ENCODE measurements around the gene STK32B. TPM values are rescaled to one million over a fixed set of nuclear protein-coding genes. Genes with fewer than 3 reads are reported as not detected.

STK32B gene
- total and polyA plus RNA-seq, 2 of the 8 experiments (the other 6 are each of a cell fraction or from before 2014, with no cell fraction given) = 2.3 to 2.5 TPM

DNA sequence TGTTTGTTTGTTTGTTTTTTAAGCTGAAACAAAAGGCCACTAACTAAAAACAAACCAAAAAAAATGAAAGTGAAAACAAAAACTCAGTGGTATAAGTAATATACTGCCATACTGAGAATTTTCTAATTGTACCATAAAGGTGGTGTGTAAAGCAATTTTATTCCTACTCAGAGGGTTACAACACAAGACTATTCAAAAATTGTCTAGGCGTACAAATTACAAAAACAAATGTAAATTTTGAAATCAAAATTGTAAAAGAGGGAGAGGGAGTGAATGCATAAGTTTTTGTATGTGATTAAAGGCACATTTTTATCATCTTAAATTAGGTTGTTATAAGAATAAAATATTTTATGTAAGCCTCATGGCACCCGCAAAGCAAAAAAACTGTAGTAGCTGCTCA is 232.6 kb downstream of the STK32B start:
- DNase-seq (ENCODE audit: low read depth in 1 of 2, low spot score in 2 of 2) = no peak
- no peak overlapping the region for H3K18ac ChIP-seq (ENCODE audit: extremely low read depth, low read length)
- H3K27me3 ChIP-seq (replicated peaks in 1 of 4; ENCODE audit: control insufficient read depth in 3 of 4, extremely low read depth in 1 of 4, insufficient read depth in 3 of 4, low read length in 3 of 4) = no peaks in the 10 kb centered on the region
- no peak overlapping the region for H3K23ac ChIP-seq (ENCODE audit: insufficient read length)
- CTCF ChIA-PET (ENCODE audit: partially characterized antibody) = interaction anchor here (0.7 kb wide), 1 partner anchor 124 kb away, joined by 3 read pairs; no protein-coding TSS in a partner anchor
- H3K4ac ChIP-seq (replicated peaks; ENCODE audit: insufficient read length, low read depth, low read length) = no peak overlapping the region
- no peak overlapping the region for H2BK12ac ChIP-seq (ENCODE audit: low read depth, low read length)
- no peaks in the 10 kb centered on the region for H3K36me3 ChIP-seq (ENCODE audit: control insufficient read depth in 2 of 4, insufficient read depth in 4 of 4, low read length in 3 of 4)
- H2BK20ac ChIP-seq (ENCODE audit: low read length) = no peak overlapping the region
- TF ChIP-seq BCL11A (IDR thresholded peaks at IDR 0.05; ENCODE audit: low read depth in 2 of 2, low read length in 2 of 2) (no peak), BACH1 (IDR thresholded peaks at IDR 0.05; ENCODE audit: low read length) (no peak), RXRA (IDR thresholded peaks at IDR 0.05; ENCODE audit: insufficient read depth, low read depth, low read length) (no peak), CEBPB (IDR thresholded peaks at IDR 0.05; ENCODE audit: low read depth, low read length) (no peak), TEAD4 (IDR thresholded peaks at IDR 0.05; ENCODE audit: low read depth, low read length) (no peak), SAP30 (IDR thresholded peaks at IDR 0.05; ENCODE audit: insufficient read depth, insufficient replicate concordance, low read length) (no peak), POLR2A (IDR thresholded peaks at IDR 0.05; ENCODE audit: control extremely low read depth in 1 of 2, low read depth in 2 of 2, low read length in 2 of 2) (no peak), RNF2 (IDR thresholded peaks at IDR 0.05; ENCODE audit: borderline replicate concordance, low read depth, low read length, missing control alignments, poor library complexity, severe bottlenecking) (no peak), CHD2 (IDR thresholded peaks at IDR 0.05; ENCODE audit: low read length) (no peak), GTF2F1 (IDR thresholded peaks at IDR 0.05; ENCODE audit: borderline replicate concordance, low read depth, low read length) (no peak), TBP (IDR thresholded peaks at IDR 0.05; ENCODE audit: low read depth, low read length) (no peak), SP4 (IDR thresholded peaks at IDR 0.05; ENCODE audit: low read length) (no peak)
- TF ChIP-seq, protein P1, sequence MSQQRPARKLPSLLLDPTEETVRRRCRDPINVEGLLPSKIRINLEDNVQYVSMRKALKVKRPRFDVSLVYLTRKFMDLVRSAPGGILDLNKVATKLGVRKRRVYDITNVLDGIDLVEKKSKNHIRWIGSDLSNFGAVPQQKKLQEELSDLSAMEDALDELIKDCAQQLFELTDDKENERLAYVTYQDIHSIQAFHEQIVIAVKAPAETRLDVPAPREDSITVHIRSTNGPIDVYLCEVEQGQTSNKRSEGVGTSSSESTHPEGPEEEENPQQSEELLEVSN (IDR thresholded peaks at IDR 0.05) = no peak
- no peaks in the 10 kb centered on the region for H4K20me1 ChIP-seq (replicated peaks in 1 of 2; ENCODE audit: control insufficient read depth in 1 of 2, insufficient read depth in 2 of 2, low read length in 2 of 2)
- no peak overlapping the region for H2BK120ac ChIP-seq (replicated peaks; ENCODE audit: low read depth, low read length)
- no peak overlapping the region for H4K8ac ChIP-seq (ENCODE audit: extremely low read depth, insufficient read depth, low read length)
- no peak overlapping the region for H3K4me2 ChIP-seq (ENCODE audit: insufficient read depth in 1 of 2, low read depth in 2 of 2, low read length in 2 of 2)
- POLR2A ChIA-PET (ENCODE audit: partially characterized antibody) = no interaction called here
- no peak overlapping the region for H3K14ac ChIP-seq (ENCODE audit: insufficient read length)
- no peak overlapping the region for H3K56ac ChIP-seq (replicated peaks; ENCODE audit: insufficient read length, low read depth, low read length)
- no peak overlapping the region for H2BK15ac ChIP-seq (ENCODE audit: low read length)
- no peak overlapping the region for H4K5ac ChIP-seq (ENCODE audit: insufficient read length, low read depth, low read length)
- no peak overlapping the region for H2AFZ ChIP-seq (ENCODE audit: low read length)
- no peaks in the 10 kb centered on the region for H3K79me1 ChIP-seq (ENCODE audit: low read depth, low read length)
- H3K27ac ChIP-seq (ENCODE audit: low read depth, low read length) = no peak overlapping the region
- H3K9me3 ChIP-seq (ENCODE audit: insufficient read depth in 2 of 2, low read depth in 1 of 2, low read length in 1 of 2) = no peaks in the 10 kb centered on the region
- no peak overlapping the region for H2AK5ac ChIP-seq (ENCODE audit: low read depth, low read length)
- H4K91ac ChIP-seq (replicated peaks; ENCODE audit: insufficient read length, low read length) = no peak overlapping the region
- H3K4me1 ChIP-seq (replicated peaks in 1 of 4; ENCODE audit: control insufficient read depth in 3 of 4, insufficient read depth in 4 of 4, low read length in 3 of 4) = no peaks in the 10 kb centered on the region
- H3K4me3 ChIP-seq (ENCODE audit: extremely low read depth in 1 of 4, insufficient read depth in 2 of 4, low read depth in 3 of 4, low read length in 4 of 4) = no peak overlapping the region
- WGBS, 2 experiments (ENCODE audit: extremely low coverage in 1 of 2, insufficient coverage in 1 of 2, insufficient read length in 1 of 2, insufficient replicate concordance in 2 of 2, low coverage in 1 of 2, low lambda C conversion rate in 2 of 2, missing lambda C conversion rate in 1 of 2) = 90% methylated on average over 2 of the region's 2 CpGs; no CpG with 5 or more reads in 1 of the 2 experiments
- no peak for FAIRE-seq
- H3K9ac ChIP-seq (replicated peaks in 1 of 4; ENCODE audit: extremely low read depth in 1 of 4, low read depth in 3 of 4, low read length in 3 of 4) = no peak overlapping the region
- no peak overlapping the region for H2BK5ac ChIP-seq (ENCODE audit: low read depth, low read length)
- H3K23me2 ChIP-seq (ENCODE audit: low read depth, low read length) = no peaks in the 10 kb centered on the region
- H3K79me2 ChIP-seq (ENCODE audit: control insufficient read depth in 1 of 2, insufficient read depth in 2 of 2, low read length in 2 of 2) = no peaks in the 10 kb centered on the region

All from H1 (cell line).